ENCODE data around the gene ZNF575. TPM values are rescaled to one million over a fixed set of nuclear protein-coding genes. Genes with fewer than 3 reads are reported as not detected.

ZNF575 gene
- total and polyA plus RNA-seq, 10 of the 15 experiments (the other 5 are each of a cell fraction or from before 2014, with no cell fraction given): 0.18 to 2.8 (median 0.75) TPM

DNA sequence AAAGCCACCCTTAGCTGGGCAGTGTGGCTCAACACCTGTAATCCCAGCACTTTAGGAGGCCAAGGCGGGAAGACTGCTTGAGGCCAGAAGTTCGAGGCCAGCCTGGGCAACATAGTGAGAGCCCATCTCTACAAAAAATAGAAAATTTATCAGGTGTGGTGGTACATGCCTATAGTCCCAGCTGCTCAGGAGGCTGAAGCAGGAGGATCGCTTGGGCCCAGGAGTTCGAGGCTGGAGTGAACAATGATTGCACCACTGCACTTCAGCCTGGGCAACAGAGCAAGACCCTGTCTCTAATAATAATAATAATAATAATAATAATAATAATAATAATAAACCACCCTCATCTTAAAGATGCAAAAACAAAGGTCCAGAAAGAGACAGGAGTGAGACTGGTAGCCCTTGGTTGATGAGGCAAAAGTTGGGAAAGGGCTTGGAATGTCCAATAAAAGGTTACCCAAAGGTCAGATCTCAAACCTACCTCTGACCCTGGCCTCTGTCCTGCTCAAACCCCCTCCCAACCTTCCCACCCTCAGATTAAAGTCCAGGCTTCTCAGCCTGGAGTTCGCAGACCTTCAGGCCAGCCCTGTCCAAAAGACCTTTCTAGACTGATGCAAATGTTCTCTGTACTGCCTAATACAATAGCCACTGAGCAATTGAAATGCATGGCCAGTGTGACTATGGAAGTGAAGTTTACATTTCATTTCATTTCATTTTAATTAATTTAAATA lies 9.1 kb downstream of the ZNF575 start:
- H3K9ac ChIP-seq (ENCODE audit: control insufficient read depth, insufficient read depth, low read length): no peak overlapping the region
- DNase-seq (ENCODE audit: low read depth, low spot score): no peak
- ChIA-PET RAD21 (ENCODE audit: unreplicated experiment) (no interaction called here), SMC1A (ENCODE audit: uncharacterized antibody, unreplicated experiment) (no interaction called here), CTCF (interaction anchor here (0.9 kb wide), 1 partner anchor 9 kb away, joined by 4 read pairs; the partner anchor contains the start of gene ZNF575), POLR2A (interaction anchor here (0.5 kb wide), 1 partner anchor 120 kb away, joined by 3 read pairs; no protein-coding TSS in a partner anchor)
- WGBS (ENCODE audit: insufficient coverage, insufficient replicate concordance, low lambda C conversion rate, missing lambda C conversion rate): 94% methylated on average over 5 of the region's 5 CpGs
- H3K9me3 ChIP-seq (replicated peaks; ENCODE audit: control insufficient read depth, insufficient read depth, low read length): no peaks in the 10 kb centered on the region; the same call in 2 of the 3 replicates
- peaks cover 8 to 13% of the 10 kb centered on the region in 2 experiments for H3K36me3 ChIP-seq (ENCODE audit: control insufficient read depth in 2 of 2, insufficient read depth in 2 of 2, low read length in 1 of 2)
- H2AFZ ChIP-seq (ENCODE audit: control insufficient read depth, low read depth, low read length): no peak overlapping the region
- no peak overlapping the region for H3K4me3 ChIP-seq
- no peaks in the 10 kb centered on the region for H3K79me2 ChIP-seq (ENCODE audit: control insufficient read depth, insufficient read depth, low read length)
- ATAC-seq: no peak
- no peak for FAIRE-seq
- no peak overlapping the region for H3K27ac ChIP-seq (ENCODE audit: control insufficient read depth, insufficient read depth)
- in situ Hi-C loops (cut with MboI): no loop called here
- no peaks in the 10 kb centered on the region for H3K4me1 ChIP-seq (ENCODE audit: control insufficient read depth, insufficient read depth, low read length)
- BruUV-seq (replicated peaks): no TSS peak
- H3K27me3 ChIP-seq (replicated peaks in 1 of 2; ENCODE audit: control insufficient read depth in 2 of 2, insufficient read depth in 2 of 2, low read length in 1 of 2): no peaks in the 10 kb centered on the region
- no peak overlapping the region for H3K4me2 ChIP-seq (ENCODE audit: control insufficient read depth, insufficient read depth)
- TF ChIP-seq NR2C1 (IDR thresholded peaks at IDR 0.05) (no peak), SIN3A (IDR thresholded peaks at IDR 0.05; ENCODE audit: low read depth, low read length) (no peak)
- TF ChIP-seq, protein P1, sequence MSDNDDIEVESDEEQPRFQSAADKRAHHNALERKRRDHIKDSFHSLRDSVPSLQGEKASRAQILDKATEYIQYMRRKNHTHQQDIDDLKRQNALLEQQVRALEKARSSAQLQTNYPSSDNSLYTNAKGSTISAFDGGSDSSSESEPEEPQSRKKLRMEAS (IDR thresholded peaks at IDR 0.05; ENCODE audit: low read depth, low read length): no peak
- H4K20me1 ChIP-seq (ENCODE audit: control insufficient read depth, insufficient read depth): no peaks in the 10 kb centered on the region
- intact Hi-C loops (cut with micrococcal nuclease; ENCODE audit: unreplicated experiment): no loop called here

- H3K36me3 ChIP-seq (ENCODE audit: control insufficient read depth in 2 of 2, insufficient read depth in 2 of 2, low read length in 1 of 2): peaks cover 8 to 13% of the 10 kb centered on the region in 2 experiments
- intact Hi-C loops (cut with micrococcal nuclease; ENCODE audit: unreplicated experiment): no loop called here
- ChIA-PET SMC1A (ENCODE audit: uncharacterized antibody, unreplicated experiment) (no interaction called here), POLR2A (no interaction called here), RAD21 (ENCODE audit: unreplicated experiment) (no interaction called here), CTCF (interaction anchor here (1.6 kb wide), 1 partner anchor 118 kb away, joined by 5 read pairs; no protein-coding TSS in a partner anchor)
- ATAC-seq (no peak), DNase-seq (ENCODE audit: low read depth, low spot score) (no peak), FAIRE-seq (no peak)
- WGBS (ENCODE audit: insufficient coverage, insufficient replicate concordance, low lambda C conversion rate, missing lambda C conversion rate): 99% methylated on average over 9 of the region's 9 CpGs
- H3K9me3 ChIP-seq (replicated peaks; ENCODE audit: control insufficient read depth, insufficient read depth, low read length): no peaks in the 10 kb centered on the region
- H3K4me3 ChIP-seq: no peak overlapping the region
- in situ Hi-C loops (cut with MboI): no loop called here
- no peak overlapping the region for H2AFZ ChIP-seq (ENCODE audit: control insufficient read depth, low read depth, low read length)
- no peaks in the 10 kb centered on the region for H3K27me3 ChIP-seq (replicated peaks in 1 of 2; ENCODE audit: control insufficient read depth in 2 of 2, insufficient read depth in 2 of 2, low read length in 1 of 2)
- H3K9ac ChIP-seq (ENCODE audit: control insufficient read depth, insufficient read depth, low read length): no peak overlapping the region
- H4K20me1 ChIP-seq (ENCODE audit: control insufficient read depth, insufficient read depth): no peaks in the 10 kb centered on the region
- BruUV-seq (replicated peaks): no TSS peak
- H3K4me1 ChIP-seq (ENCODE audit: control insufficient read depth, insufficient read depth, low read length): no peaks in the 10 kb centered on the region
- H3K79me2 ChIP-seq (ENCODE audit: control insufficient read depth, insufficient read depth, low read length): no peaks in the 10 kb centered on the region
- H3K27ac ChIP-seq (ENCODE audit: control insufficient read depth, insufficient read depth): no peak overlapping the region
- no peak for TF ChIP-seq TAF1 (IDR thresholded peaks at IDR 0.05; ENCODE audit: borderline replicate concordance, low read depth, low read length)
- TF ChIP-seq SMAD1 (IDR thresholded peaks at IDR 0.05; ENCODE audit: low read depth, partially characterized antibody): no peak
- TF ChIP-seq IKZF1 (conservative IDR thresholded peaks at IDR 0.05): no peak
- TF ChIP-seq MEF2A (IDR thresholded peaks at IDR 0.05; ENCODE audit: insufficient read depth, low read depth, low read length): no peak
- H3K4me2 ChIP-seq (ENCODE audit: control insufficient read depth, insufficient read depth): no peak overlapping the region
Observed at GRCh38 chr19:43544077-43544476, 11.1 kb downstream of the ZNF575 start.

Measured in GM12878 (cell line).